ENCODE measurements around the gene RPSA.
"Not testable (repeated sequence)": the region's sequence is repeated elsewhere in the genome, so short reads cannot be mapped to it uniquely, and the experiment has no call there.

The RPSA gene

GRCh38 chr3:39406368-39407258 lies at the start of gene RPSA:
Gene RPSA, plus strand, starts transcription at chr3:39406720. Its CDS starts 934 bp downstream, at chr3:39407654.
- peak; percentile 97 for DNase-seq

DNA sequence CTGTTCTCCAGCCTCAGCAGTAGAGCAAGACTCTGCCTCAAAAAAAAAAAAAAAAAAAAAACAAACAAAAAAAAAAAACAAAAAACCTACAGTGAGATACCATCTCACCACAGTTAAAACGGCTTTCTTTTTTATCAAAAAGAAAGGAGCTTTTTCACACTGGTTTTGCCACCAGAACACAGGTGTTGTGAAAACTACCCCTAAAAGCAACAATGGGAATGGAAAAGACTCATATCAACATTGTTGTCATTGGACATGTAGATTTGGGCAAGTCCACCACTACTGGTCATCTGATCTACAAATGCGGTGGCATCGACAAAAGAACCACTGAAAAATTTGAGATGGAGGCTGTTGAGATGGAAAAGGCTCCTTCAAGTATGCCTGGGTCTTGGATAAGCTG lies 48.2 kb upstream of the RPSA start:
- no peak for DNase-seq

GRCh38 chr3:39361252-39361927 lies 45.1 kb upstream of the RPSA start:
- DNase-seq: peak; percentile 32

GRCh38 chr3:39362192-39362591 lies 44.3 kb upstream of the RPSA start:
- no peak for DNase-seq

DNA sequence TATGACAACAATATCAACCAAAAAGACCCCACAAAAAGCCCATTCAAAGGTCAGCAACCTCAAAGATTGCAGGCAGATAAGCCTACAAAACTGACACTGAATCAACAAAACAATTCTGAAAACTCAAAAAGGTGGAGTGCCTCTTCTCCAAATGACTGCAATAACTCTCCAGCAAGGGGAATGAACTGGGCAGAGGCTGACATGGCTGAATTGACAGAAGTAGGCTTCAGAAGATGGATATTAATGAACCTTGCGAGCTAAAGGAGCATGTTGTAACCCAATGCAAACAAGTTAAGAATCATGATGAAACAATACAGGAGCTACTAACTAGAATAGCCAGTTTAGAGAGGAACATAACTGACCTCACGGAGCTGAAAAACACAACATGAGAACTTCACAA lies 43.7 kb upstream of the RPSA start:
- DNase-seq: no peak

GRCh38 chr3:39370450-39370849 lies 36.1 kb upstream of the RPSA start:
- DNase-seq: not testable (repeated sequence)

GRCh38 chr3:39372833-39373232 lies 33.7 kb upstream of the RPSA start:
- no peak for DNase-seq

DNA sequence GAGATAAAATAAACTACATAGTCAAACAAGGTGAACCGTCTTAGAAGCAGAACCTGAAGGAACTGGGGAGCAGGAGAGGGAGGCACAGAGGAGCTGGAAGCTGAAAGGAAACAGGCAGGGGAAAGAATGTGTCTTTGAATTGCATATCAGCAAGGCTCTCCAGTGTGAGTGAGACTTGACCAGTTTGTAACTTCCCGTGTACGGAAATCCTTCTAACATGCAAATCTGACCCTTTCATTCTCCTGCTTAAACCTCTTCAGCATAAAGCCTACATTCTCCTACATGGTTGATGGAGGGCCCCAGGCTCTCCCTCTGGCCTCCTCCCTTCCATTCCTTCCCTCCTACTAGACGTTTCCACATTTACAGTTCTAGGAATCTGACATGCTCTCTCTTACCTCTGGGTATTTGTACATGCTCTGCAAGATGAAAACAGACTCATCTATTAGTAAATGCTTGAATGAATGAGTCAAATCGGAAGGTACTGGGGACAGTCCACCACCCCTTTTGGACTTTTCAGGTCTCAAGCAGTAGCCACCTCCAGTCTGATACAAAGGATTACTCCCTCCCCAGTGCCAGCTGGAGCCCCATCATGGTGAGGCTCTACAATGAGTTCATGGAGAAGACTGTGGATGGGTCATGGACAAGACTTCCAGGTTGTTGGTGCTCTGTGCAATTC lies 29.4 kb upstream of the RPSA start:
- no peak for DNase-seq

DNA sequence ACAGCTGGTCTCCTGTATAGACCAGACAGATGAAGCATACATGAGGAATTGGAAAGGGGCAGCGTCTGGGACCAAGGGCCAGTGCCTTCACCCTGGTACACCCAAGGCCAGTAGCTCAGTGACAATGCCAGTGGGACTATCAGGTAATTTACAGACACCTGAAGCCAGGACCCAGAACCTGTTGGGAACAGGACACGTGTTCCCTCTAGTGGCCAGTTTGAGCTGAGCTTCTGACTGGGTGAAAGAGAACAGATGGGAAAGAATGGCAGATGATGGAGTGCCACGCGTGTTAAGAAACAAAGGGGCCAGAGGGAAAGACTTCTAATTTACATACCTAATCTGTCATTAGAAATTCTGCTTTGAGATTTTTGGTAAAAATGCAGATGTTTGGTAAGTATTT lies 28.4 kb upstream of the RPSA start:
- peak; percentile 53 for DNase-seq

DNA sequence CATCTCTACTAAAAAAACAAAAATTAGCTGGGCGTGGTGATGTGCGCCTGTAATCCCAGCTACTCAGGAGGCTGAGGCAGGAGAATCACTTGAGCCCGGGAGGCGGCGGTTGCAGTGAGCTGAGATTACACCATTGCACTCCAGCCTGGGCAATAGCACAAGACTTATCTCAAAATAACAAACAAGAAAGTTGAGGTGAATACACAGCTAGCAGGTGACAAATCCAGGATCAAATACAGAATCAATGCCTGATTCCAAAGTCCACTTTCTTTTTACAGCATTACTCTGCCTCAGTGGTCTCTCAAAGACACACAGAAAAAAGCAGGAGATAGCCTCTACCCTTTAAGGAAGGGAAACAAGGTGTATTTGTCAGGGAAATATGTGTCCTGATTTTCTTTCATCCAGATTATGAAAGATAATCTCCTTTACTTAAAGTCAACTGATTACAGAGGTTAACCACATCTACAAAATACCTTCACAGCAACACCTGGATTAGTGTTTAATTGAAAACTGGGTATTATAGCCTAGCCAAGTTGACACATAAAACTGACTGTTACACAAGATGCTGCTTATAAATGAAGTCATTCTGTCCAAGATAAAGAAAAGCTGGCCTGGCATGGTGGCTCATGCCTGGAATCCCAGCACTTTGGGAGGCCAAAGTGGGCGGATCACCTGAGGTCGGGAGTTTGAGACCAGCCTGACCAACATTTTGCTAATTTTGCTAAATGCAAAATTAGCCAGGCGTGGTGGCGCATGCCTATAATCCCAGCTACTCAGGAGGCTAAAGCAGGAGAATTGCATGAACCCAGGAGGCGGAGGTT lies 27.4 kb upstream of the RPSA start:
- no peak for DNase-seq

DNA sequence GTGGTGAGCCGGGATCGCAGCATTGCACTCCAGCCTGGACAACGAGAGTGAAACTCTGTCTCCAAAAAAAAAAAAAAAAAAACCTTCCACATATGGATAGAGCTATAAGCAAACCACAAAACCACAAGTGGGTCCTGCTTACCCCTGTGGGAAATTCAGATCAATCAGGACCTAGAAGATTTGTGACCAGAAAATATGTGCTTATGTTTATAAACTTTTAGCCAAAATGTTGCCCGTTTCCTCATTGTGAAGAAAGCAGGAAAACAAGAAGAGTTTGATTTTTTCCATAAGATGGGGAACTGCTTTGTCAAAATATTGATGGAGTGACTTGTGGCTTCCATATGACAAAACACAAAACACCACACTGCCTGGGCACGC lies 26.8 kb upstream of the RPSA start:
- DNase-seq: no peak

- no peak for DNase-seq
Observed at GRCh38 chr3:39381432-39381831, 25.1 kb upstream of the RPSA start.

DNA sequence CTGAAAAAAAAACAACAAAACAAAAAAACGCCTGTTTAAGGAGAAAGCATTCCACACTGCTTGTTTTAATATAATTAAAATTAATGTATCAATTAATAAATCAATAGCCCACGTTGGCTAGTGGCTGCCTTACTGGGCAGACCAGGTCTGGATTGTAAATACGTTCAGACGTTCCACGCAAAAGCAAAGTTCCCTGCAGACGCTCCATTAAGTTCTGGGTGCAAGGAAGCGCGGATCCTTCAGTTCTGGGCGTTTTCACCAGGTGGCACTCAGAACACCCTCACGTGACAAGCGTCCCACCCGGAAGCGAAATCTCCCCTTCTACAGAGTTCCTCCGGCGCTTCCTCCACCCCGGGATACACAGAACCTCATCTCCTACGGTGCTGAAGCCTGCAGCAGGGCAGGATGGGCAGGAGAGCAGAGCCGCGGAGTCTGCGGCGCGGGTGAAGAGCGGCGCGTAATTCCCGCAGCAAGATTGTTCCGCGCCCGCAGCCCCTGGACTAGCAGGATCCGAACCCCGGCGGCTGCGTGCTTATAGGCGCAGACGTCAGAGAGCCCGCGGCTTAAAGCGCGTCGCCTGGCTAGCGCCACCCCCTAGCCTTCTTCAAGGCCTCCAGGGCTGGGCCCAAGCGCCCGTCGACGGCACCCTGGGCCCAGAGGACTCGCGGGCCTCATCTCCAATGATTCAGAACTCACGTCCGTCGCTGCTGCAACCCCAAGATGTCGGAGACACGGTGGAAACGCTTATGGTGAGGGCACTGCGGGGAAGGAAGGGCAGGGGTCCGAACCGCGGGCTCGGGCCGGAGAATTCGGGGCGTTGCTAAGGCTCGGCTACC lies 23.3 kb upstream of the RPSA start, which contains the start of gene SLC25A38:
SLC25A38 (plus strand) TSS at position 326 of the 836 bp plus-strand sequence; CDS start at position 681, 355 bp downstream.
- peak; percentile 86 for DNase-seq

DNA sequence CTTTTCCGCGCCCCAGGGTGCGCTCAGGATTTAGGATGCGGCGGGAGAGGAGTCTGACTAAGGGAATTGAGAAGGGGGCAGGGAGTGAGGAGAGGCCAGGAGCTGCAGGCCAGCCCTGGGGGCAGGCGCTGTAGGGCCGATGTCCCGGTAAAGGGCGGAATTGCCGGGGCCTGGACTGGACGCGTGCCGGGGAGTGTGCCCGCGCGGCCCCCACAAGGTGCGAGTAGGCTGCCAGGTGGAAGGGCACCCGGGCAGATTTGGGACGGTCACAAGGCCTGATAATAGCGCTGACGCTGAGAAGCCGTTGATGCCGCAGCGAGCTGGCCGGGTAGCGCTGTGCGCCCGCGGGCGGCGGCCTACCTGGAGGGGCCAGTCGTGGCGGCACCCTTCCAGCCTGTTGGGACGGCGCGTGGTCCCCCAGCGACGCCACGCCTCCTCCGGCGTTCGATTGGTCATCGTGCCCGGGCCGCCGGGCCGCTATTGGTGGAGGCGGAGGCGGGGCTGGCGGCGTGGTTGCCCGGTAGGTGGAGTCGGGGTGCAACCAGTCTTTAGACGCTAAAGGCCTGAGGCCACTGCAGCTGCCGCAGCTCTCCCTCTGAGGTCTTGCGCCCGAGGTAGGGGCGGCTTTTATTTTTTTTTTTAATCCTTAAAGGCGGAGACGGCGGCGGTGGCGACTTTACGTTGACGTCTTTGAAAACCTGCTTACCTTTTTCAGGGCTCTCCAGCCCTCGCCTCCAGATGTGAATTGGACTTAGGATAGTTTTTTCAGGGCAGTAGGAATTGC lies 22.4 kb upstream of the RPSA start:
- peak; percentile 96 for DNase-seq

GRCh38 chr3:39384665-39385000 lies 21.9 kb upstream of the RPSA start:
- no peak for DNase-seq

- no peak for DNase-seq
Observed at GRCh38 chr3:39385456-39386090, 20.9 kb upstream of the RPSA start.

- DNase-seq: no peak
Observed at GRCh38 chr3:39386318-39386717, 20.2 kb upstream of the RPSA start.

DNA sequence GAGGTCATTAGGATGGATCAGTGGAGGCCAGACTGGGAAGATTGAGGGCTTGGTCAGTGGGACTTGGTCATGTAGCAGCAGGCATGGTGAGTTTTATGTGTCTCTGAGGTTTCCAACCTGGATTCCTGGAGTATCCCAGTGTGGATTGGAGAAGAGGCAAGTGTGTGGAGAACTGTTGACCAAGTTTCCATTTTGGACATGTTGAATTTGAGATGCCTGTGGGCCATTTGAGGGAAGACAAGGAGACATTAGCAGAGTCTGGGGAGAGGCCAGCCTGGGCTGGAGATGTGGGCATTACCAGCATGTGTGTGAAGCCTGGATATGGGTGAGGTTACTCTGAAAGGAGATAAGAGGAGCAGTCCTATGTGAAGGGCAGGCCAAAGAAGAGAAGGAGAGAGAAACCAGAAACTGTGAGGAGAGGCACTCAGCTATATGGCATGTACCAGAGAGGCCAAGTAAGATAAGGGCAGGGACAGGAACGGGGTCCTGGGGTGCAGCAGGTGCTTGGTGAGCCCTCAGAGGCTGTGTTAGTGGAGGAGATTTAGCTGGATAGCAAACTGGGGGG lies 19.0 kb upstream of the RPSA start:
- no peak for DNase-seq

DNA sequence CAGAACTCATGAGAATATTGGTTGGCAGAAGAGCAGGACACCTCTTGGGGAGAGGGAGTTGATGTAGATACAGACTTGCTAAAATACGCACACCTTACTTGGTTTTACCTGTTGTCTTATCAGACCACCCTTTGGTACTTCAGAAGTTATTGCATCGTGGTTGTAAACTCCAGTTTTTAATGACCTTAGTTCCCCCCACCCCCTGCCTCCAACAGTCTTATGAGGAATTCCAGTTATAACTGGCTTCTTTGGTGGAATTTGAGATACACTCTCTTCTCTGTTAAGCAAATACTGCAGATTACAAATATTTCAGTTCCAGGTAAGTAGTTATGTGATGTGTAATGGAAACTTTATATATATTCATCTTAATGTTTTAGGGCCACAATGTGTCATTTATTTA lies 18.4 kb upstream of the RPSA start:
- DNase-seq: no peak

- no peak for DNase-seq
Observed at GRCh38 chr3:39388741-39389248, 17.7 kb upstream of the RPSA start.
